Left ventricle myocardium superior (tissue), 1 donor: ENCODE data around the gene MTMR3. TPM values are rescaled to one million over a fixed set of nuclear protein-coding genes. Genes with fewer than 3 reads are reported as not detected.

ENCODE experiments used
- ATAC-seq: fragments of 200-7000 bp; cut with Tn5 transposase; one replicate; pipeline ENCODE4 v1.9.1; 2020; ENCODE audit warnings: mild to moderate bottlenecking, moderate library complexity
- DNase-seq: peaks from one replicate; pipeline ENCODE4 v3.0.0-alpha.2; 2020
- intact Hi-C: fragments of 100-400 bp; cut with micrococcal nuclease; formaldehyde crosslinking; loops from one replicate; pipeline ENCODE4 v1.11.0; 2022
- total RNA-seq: library from RNA; stranded (reverse); fragmentation: NEBNext Ultra II Directional; extraction: Animal tissue kit (Norgen Biotek cat#: 25700); gene quantifications from one replicate; pipeline ENCODE4 v1.2.1, GENCODE V29; 2021
- donor health status: DM: no; HTN: yes; CAD: no; lungs with severe emphysema.

The MTMR3 gene
- total RNA-seq, 1 donor from 2014 or later, result 23.6 TPM

DNA sequence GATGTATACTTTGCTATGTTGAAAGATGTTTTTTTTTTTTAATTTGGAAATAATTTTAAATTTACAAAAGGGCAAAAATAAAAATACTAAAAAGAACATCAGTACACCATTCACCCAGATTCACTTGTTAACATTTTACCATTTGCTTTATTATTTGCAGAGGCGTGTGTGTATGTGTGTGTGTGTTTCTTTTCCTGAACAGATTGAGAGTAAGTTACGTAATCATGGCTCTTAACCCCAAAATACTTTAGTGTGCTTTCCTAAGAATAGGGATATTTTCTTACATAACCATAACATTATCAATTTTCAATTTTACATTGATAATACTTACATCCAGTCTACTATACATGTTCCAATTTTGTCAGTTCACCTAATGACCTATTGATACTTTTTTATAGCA is 105.7 kb downstream of the MTMR3 start:
- intact Hi-C loops, result no loop called here
- ATAC-seq, result no peak
- DNase-seq, result no peak

DNA sequence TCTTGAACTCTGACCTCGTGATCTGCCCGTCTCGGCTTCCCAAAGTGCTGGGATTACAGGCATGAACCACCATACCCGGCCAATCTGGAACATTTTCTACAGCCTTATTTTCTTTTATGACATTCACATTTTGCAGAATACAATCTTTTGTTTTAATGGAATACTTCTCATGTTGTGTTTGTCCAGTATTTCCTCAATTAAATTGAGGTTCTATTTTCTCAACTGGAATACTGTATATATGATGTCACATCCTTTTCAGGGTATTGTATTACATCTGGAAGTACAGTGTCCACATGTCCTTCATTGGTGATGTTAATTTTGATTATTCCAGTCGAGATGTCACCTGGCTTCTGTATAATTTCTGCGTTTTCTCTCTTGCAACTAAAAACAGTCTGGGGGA is 106.5 kb downstream of the MTMR3 start:
- no peak for ATAC-seq
- DNase-seq, result no peak
- intact Hi-C loops, result no loop called here

DNA sequence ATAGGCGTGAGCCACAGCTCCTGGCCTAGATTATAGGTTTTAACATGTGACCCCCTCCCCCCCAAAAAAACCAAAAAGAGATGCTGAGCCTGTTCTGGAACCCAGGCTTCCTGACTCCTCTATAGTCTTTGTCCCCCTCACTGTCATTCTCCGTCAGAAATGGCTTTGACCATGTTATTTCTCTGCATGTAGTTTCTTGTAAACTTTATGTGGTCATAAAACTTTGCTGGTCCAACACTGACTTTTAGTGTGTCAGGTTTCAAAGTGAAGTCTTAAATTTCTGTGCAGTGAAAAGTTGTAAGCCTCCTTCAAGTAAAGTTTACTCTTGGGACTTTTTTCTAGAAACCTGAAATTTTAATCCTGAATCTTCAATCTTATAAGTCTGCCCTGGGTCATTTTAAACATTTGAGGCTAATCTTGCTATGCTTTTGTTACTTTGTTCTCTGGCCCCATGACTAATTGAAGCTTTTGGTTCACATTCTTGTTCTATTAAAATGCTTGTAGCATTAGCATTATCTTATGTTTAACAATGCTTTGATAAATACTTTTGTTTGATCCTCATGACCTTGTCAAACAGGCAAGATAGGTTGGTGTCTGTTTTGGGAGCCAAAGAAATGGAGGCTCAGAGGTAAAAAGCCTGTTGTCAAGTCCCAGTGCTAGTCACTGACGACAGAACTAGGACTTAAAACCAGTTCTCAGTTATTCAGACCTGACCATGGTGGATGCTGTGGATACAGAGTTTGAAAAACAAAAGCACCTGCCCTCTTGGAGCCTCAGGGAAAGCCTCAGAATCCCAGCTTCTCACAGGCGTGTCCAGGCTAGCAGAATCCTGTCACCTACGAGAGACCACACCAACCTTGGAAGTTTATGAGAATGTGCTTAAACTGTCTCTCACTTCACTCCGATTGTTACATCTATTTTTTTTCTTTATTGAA is 109.6 kb downstream of the MTMR3 start:
- DNase-seq, result no peak
- intact Hi-C loops, result no loop called here
- ATAC-seq, result no peak

DNA sequence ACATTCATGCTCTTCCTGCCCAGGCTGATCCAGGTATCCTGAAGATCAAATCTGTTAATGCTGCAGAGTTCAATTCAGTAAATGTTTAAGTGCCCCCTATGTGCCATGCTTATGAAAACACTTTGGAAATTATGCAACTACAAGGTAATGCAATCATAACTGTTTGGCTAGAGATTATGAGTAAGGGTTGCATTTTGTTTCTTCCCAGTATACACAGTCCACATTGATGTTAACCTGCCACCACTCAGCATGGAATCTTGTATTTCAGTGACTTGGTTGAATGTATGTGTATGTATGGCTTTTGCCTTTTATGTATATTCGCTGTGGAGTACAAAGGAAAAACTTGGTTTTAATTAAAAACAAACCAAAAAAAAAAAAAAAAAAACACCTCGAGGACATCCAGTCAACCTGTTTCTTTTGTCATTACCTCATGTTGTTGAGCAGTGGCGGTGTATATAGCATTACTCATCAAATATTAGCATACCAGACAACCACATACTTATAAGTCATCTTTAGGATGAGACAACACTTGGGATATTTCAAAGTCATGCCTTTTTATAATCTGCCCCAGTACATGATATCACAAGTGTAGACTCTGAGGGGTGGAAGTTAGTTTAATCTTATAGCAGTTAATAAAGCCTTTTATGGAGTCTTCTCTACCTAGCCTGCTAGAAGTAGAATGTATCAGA is 111.2 kb downstream of the MTMR3 start:
- ATAC-seq (no peak), DNase-seq (no peak)
- intact Hi-C loops, result no loop called here

DNA sequence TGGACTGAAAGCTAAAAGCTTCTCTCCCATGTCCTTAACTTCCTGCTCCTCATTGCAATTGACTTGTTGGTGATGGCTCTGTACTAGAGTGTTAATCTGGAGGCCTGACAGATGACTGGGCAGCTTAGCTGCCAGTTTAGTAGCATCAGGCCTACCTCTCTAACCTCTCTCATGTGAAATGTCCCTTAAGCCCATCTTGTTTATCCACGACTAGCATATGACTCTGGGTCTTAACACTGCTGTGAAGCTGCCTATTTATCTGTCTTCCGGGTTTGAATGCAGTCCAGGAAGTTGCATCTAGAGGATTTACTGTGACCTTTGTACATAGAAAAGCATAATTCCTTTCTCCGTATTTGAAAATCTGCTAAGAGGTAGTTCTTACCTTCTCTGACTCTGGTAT is 112.0 kb downstream of the MTMR3 start:
- intact Hi-C loops, result no loop called here
- peak; percentile 51 for ATAC-seq
- DNase-seq, result no peak

DNA sequence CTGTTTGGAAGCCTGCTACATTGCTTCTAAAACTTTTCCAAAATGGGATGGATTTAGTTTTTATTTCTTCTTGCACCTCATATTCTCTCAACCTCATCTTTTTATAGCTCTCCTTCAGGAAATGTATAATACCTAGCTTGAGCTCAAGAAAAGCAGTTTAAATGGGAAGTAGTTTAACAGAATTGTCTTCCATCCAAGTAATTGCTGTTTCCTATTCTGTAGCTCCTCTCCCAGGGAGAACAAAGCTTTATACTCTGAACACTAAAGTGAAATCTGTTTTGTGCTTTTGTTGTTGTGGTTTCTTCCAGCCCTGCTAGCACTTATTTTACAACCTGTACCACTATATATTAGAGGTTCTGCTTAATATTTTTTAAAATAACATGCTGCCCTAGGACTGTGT is 114.1 kb downstream of the MTMR3 start:
- DNase-seq (no peak), ATAC-seq (no peak)
- intact Hi-C loops, result no loop called here

DNA sequence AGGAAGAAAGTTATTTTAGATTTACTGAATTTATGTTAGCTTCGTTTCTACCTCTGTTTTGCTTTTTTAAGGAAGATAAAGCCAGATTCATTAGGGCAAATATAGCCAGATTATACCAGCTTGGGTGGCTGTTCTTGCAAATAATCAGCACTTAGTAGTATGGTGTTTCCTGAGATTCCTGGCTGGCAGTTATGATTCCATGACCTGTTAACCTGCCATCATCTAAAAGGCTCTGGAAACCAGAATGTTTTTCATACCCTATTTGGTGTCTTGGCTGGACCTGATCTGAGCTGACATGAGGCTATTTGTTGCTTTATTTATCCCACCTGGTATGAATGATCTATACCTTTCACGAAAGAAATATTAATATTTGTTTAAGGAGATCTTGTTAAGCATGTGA is 114.5 kb downstream of the MTMR3 start:
- no peak for ATAC-seq
- intact Hi-C loops, result no loop called here
- DNase-seq, result no peak

DNA sequence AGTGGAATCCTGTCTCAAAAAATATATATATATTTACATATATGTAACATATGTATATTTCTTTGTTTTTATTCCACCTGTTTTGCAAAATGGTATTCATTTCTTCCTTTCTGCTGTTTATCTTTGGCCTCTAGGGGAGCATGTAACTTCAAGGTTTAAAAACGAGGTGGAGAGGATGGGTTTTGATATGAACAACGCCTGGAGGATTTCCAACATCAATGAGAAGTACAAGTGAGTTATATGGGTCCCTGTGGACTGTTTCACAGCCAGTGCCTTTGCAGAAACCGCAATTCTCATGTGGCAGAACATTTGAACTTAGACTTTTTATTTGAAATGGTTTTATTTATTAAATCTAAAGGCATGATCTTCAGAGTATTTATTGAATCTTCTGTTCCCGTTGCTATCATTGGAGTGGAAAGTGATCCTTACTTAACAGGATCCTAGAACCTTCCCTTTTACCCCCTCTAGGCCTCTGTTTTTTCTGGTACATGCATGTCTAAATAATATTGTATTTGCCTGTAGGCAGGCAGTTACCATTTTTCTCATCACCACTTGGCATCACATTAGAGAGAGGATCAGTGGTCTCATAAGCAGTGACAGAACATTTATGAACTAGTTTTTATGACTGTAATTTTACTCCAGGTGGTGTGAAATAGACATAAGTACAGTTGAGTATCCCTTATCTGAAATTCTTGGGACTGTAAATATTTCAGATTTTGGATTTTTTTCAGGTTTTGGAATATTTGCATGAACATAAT is 115.8 kb downstream of the MTMR3 start:
- no peak for DNase-seq
- intact Hi-C loops, result no loop called here
- no peak for ATAC-seq

DNA sequence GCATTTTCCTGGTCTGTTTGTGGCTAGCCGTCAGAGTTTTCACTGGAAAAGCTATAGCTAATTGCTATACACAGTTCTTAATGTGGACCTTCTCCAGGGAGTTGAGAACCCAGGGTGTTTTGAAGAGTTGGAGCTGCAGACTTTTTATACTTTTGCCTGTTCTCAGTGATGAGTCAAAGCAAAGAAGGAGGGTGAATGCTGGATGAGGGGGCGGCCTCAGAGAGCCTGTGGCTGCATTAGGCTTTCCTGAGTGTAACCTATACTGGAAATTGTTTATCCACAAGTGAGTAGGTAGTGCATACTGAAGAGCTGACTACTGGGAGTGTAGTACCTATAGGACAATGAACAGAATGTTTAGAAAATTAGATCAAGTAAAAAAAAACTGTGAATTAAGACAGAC is 117.6 kb downstream of the MTMR3 start:
- ATAC-seq (no peak), DNase-seq (no peak)

DNA sequence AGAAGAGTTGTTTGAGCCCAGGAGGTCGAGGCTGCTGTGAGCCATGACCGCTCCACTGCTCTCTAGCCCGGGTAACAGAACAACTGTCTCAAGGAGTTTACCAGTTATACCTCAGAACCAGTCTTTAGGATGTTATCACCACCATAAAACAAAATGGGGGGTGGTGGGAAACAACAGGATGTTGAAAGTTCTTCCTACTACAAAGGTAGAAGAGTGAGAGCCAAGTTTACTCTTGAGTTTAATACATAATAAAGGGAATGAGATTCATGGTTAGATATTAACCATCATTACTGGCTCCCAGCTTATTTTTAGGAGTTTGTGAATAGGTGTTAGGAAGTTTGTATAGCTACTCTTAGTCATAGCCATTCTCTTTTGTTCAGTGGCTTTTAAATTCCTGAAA is 118.5 kb downstream of the MTMR3 start:
- intact Hi-C loops, result no loop called here
- ATAC-seq, result no peak
- DNase-seq, result no peak

More for the DNA sequence above, 117.6 kb downstream of the MTMR3 start:
- intact Hi-C loops, result no loop called here

DNA sequence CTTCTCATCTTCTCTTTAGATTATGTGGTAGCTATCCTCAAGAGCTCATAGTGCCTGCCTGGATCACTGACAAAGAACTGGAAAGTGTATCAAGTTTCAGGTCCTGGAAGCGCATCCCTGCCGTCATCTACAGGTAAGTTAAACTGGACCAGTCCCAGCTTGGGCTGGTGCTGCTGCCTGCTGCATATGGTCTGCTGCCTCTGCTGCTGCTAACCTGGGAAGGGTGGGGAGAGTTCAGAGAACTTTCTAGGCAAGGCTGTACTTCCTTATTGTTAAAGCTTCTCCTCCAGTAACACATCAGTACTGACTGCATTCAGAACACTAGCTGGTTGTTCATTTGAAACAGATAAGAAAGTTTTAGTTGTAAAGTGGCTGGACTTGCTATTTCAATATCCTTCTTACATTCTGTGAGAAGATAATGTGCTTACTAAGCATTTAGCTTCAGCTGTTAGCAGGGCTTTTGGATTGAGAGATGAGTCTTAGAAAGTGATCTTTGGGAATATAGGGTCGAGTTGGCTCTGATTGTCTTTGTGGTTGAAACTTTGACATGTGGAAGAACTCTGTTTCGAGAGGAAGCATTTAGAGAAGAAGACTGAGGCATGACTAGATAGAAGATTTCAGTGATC is 120.0 kb downstream of the MTMR3 start:
- DNase-seq (no peak), ATAC-seq (no peak)
- intact Hi-C loops, result no loop called here

DNA sequence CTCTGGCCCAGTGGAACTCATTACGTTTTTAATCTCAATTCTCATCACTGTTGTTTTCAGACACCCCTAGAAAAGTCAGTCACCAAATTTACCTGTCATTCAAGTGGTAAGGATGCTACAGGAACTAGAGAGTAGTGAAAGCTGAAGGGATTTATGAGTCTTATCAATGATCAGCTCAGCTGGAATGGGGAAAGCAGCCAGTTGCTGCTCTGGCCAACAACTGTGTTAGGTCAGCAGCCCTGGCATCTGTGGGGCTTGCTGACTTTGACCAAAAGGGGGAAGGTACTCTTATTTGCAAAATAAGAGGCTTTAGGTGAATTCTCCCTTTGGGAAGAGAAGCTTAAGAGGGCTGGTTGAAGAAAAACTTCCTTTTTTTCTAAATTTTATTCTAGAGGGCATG is 121.1 kb downstream of the MTMR3 start:
- intact Hi-C loops, result no loop called here
- ATAC-seq (peak; percentile 27), DNase-seq (no peak)

DNA sequence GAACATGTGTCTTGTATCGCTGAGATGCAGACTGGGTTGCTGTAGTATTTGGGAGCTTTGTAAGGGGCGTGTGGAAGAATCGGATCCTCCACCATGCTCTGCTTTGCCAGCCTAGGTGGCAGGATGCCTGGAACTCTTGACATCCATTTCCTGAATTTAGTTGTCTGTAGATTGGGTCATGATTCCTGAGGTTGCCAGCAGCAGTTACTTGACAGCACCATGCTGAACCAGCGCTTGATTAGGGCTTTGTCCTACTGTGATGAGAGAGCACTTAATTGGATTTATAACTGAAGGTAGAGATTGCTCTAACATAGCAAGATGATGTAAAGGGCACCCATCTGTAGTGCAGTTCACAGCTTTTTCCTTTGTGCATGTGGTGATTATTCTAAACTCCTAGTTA is 121.7 kb downstream of the MTMR3 start:
- intact Hi-C loops, result no loop called here
- ATAC-seq (peak; percentile 74), DNase-seq (no peak)

DNA sequence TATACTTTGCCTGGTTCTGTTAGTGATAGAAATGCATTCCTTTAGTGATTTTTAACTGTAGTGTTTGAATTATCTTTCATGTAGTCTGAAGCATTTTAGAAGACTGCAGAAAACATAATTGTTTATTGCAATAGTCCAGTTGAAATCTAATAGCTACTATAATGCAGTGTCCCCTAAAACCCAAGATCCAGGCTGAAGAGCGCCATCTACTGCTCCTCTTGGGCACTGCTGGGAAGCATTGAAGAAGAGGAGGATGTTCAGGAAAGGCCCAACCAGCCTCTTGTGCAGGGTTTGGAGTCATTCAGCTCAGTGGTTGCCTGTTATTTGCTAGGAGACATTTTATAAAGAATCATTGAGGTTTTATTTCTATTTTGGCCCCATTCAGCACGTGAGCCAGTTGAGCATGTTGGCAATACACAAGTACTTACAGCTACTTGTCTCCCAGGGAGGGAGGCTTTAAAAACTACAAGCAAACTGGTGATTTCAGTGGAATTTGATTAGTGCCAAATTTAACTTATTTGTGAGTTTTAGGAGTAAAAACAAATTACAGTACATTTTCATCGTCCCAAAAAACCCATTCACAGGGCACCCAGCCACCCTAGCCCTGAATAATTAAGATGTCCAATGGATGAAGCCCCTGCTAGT is 122.4 kb downstream of the MTMR3 start:
- intact Hi-C loops, result no loop called here
- ATAC-seq (peak; percentile 93), DNase-seq (peak; percentile 80)

DNA sequence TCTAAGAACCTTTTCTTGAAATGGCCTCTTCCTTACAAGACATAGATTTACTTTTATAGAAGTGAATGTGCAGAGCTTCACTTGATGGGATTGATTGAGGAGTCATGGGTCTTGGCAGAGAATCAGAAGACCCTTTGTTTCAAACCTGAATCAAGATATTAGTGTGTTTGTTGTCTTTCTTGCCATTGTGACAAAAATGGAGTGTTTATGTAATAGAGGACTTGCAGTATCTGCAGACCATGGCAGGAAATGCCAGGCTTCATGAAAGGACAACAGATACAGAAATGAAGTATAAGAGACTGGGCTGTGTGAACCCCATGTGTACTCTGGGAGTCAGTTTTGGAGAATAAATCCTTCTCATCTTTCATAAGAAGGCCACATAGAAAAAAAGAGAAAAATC is 124.4 kb downstream of the MTMR3 start:
- intact Hi-C loops, result no loop called here
- ATAC-seq, result no peak
- no peak for DNase-seq

DNA sequence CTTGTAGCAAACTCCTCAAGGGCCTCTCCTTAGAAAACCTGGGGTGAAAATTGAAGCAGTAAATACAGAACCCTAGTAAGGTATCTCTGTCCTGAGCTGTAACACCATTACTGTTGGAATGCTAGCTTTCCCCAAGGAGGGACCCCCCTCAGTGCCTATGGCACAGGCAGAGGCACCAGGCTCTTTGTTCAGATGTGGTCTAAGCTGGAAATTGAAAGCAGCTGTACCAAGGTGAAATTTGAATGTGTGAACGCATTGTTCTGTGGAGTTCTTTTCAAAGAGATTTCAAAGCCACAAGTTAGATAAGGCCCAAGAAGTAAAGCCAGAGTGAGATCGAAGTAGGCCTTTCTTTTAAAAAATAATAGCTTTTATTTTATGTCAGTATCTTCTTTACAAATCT is 125.4 kb downstream of the MTMR3 start:
- DNase-seq (no peak), ATAC-seq (no peak)
- intact Hi-C loops, result no loop called here

DNA sequence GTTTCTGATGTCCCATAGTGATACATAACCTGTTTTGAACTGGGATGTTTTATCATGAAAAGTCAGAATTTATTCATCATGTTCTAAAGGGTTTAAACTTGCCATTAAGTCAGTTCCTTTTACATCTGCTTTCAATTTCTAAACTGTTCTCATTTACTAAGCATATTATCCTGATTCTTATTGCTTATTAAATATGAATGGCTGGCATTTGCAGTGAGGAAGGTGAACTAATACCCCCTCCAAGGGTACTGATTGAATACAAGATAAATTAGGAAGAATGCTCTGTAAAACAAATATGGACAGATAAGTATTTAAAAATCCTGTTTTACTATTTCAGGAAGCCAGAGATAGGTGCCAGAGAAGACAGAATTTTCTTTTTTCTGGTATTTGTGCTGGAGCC is 126.5 kb downstream of the MTMR3 start:
- DNase-seq (no peak), ATAC-seq (no peak)
- intact Hi-C loops, result no loop called here

DNA sequence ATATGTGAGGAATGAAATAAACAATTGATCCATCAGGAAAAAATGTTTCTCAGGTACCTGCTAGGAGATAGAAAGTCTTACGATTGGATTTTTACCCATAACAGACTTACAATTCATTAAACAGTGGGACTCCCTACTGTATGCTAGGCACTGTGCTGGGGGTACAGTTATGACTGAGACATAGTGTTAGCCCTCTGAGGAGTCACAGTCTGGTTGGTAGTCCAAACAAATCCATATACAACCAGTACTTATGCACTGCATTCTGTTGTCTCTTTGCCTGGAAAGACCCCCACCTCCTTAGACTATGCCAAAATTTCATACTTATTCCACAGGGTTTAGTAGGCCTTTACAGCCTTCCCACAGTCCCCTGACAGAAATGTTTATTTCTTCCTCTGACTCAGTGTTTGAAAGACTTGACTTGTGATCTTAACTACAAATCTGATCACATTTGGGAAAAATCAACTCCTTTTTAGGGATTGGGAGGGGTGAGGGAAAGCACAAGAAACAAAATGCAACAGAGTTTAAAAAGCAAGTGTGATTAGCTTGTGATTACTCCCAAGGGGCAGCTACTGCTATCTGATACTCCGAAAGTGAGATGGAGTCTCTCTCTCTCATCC is 127.9 kb downstream of the MTMR3 start:
- DNase-seq (no peak), ATAC-seq (no peak)
- intact Hi-C loops, result no loop called here

DNA sequence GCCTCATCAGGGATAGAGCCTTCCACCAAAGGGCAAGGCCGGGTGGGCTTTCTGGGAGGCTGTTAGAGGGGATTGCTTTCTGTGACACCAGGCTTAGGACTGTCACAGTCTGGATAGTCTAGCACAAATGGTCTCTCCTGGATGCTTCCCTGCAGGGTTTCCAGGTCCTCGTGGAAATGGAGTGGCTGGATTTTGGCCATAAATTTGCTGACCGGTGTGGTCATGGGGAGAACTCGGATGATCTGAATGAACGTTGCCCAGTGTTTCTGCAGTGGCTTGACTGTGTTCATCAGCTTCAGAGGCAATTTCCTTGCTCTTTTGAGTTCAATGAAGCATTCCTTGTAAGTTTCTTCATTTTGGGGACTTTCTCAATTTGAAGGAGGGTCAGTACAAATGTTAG is 130.2 kb downstream of the MTMR3 start:
- ATAC-seq (no peak), DNase-seq (no peak)
- intact Hi-C loops, result no loop called here
